ENCODE results near the gene ZNF500. TPM values are rescaled to one million over a fixed set of nuclear protein-coding genes. Genes with fewer than 3 reads are reported as not detected.

Gene ZNF500
- polyA plus RNA-seq, 2 of the 4 experiments (the other 2 are of a cell fraction) = 4.6 to 6.7 TPM

DNA sequence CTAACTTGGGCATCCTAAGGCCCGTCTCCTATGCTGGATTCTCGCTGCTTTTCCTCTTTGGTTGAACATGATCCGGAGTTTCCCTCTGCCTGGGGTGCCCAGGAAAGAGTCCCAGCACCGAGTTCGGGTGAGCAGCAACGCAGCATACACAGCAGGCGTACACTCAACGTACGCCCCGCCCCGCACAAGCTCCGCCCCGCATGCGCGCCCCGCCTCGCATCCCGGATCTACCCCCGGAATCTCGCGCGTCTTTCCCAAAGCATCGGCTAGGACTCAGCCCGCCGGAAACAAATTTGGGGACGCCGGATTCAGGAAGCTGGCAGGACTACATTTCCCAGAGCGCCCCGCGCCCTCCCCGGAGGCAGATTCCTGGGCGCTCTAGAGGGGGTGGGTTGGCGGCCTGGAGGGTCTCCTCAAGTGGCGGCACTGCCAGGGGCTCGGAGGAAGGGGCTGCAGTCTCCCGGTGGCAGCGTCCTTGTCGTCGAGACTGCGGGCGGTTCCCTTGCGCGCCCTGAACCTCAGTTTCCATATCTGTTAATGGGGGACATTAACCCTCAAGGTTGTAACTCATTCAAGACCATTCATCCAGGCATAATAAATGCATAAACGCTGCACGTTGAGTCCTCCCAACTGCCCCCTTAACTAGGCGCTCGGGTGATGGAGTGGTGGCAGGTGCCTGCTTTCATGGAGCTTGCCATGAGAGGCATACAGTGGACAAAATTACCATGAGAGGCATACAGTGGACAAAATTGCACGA, 1.8 kb upstream of the ZNF500 start (continued):
- TF ChIP-seq, protein P1, sequence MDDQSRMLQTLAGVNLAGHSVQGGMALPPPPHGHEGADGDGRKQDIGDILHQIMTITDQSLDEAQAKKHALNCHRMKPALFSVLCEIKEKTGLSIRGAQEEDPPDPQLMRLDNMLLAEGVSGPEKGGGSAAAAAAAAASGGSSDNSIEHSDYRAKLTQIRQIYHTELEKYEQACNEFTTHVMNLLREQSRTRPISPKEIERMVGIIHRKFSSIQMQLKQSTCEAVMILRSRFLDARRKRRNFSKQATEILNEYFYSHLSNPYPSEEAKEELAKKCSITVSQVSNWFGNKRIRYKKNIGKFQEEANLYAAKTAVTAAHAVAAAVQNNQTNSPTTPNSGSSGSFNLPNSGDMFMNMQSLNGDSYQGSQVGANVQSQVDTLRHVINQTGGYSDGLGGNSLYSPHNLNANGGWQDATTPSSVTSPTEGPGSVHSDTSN (IDR thresholded peaks at IDR 0.05) = no peak
- no peak for TF ChIP-seq RCOR1 (IDR thresholded peaks at IDR 0.05; ENCODE audit: low read depth, low read length)
- TF ChIP-seq BCL3 (IDR thresholded peaks at IDR 0.05) = peak; percentile 75; the same call in 1 of the 3 replicates
- TF ChIP-seq CHD2 (IDR thresholded peaks at IDR 0.05; ENCODE audit: low read length, partially characterized antibody) = peak; percentile 89
- no peak for TF ChIP-seq USF2 (IDR thresholded peaks at IDR 0.05)
- peak; percentile 54; the same call in 1 of the 2 replicates for TF ChIP-seq PHF8 (IDR thresholded peaks at IDR 0.05; ENCODE audit: borderline replicate concordance, low read depth)
- TF ChIP-seq KDM5A (IDR thresholded peaks at IDR 0.05) = no peak
- TF ChIP-seq JUNB (IDR thresholded peaks at IDR 0.05) = no peak
- peak; percentile 90; the same call in 1 of the 2 replicates for TF ChIP-seq HDAC2 (IDR thresholded peaks at IDR 0.05)
- no peak for TF ChIP-seq ZC3H11A (IDR thresholded peaks at IDR 0.05)

DNA sequence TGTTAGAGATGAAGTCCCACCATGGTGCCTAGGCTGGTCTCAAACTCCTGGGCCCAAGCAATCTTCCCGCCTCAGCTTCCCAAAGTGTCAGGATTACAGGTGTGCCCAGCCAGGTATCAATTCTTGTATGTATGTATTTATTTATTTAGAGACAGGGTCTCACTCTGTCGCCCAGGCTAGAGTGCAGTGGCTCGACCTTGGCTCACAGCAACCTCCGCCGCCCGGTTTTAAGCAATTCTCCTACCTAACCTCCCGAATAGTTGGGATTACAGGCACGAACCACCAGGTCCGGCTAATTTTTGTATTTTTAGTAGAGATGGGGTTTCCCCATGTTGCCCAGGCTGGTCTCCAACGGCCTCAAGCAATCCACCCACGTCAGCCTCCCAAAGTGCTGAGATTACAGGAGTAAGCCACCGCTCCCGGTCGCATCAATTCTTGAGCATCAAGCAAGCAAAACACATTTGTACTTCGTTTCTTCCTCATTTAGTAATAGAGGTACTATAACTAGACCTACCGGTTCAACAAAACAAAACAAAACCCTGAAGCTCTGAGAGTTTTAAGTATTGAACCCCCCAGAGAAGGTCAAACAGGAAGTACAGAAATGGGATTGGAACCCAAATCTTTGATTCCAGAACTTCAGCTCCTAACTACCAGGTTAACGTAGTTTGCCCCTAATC, 1.0 kb upstream of the ZNF500 start:
- Histone ChIP-seq H3K4me2 (peak overlapping the region; percentile 86), H3K4me3 (peak overlapping the region; percentile 81), H3K4me1 (peaks cover 17% of the 10 kb centered on the region; the same call in 2 of the 3 replicates), H3K9me3 (no peaks in the 10 kb centered on the region), H3K27ac (peak overlapping the region; percentile 84 to 98)
- CTCF ChIA-PET = interaction anchor here (1.0 to 2.2 kb wide), 2 partner anchors 188 to 259 kb away, joined by 3 to 13 read pairs; no protein-coding TSS in a partner anchor
- peak in 1 of 2 experiments; percentile 50 for DNase-seq (ENCODE audit: low read depth in 1 of 2, low spot score in 1 of 2)
- TF ChIP-seq NR3C1 (IDR thresholded peaks at IDR 0.05) (no peak), MAFK (IDR thresholded peaks at IDR 0.05; ENCODE audit: partially characterized antibody) (no peak)
- FAIRE-seq = no peak
- POLR2A ChIA-PET = interaction anchor here (0.9 to 2.3 kb wide), 10 partner anchors 8 to 176 kb away, joined by 3 to 25 read pairs (median 4); partner anchors contain the start of genes ANKS3, DNAAF8, GLYR1 and ROGDI
- ATAC-seq = peak in 1 of 2 experiments; percentile 10; a peak in 1 of 6 replicates
- WGBS (ENCODE audit: missing lambda C conversion rate) = 41% methylated on average over 17 of the region's 17 CpGs

DNA sequence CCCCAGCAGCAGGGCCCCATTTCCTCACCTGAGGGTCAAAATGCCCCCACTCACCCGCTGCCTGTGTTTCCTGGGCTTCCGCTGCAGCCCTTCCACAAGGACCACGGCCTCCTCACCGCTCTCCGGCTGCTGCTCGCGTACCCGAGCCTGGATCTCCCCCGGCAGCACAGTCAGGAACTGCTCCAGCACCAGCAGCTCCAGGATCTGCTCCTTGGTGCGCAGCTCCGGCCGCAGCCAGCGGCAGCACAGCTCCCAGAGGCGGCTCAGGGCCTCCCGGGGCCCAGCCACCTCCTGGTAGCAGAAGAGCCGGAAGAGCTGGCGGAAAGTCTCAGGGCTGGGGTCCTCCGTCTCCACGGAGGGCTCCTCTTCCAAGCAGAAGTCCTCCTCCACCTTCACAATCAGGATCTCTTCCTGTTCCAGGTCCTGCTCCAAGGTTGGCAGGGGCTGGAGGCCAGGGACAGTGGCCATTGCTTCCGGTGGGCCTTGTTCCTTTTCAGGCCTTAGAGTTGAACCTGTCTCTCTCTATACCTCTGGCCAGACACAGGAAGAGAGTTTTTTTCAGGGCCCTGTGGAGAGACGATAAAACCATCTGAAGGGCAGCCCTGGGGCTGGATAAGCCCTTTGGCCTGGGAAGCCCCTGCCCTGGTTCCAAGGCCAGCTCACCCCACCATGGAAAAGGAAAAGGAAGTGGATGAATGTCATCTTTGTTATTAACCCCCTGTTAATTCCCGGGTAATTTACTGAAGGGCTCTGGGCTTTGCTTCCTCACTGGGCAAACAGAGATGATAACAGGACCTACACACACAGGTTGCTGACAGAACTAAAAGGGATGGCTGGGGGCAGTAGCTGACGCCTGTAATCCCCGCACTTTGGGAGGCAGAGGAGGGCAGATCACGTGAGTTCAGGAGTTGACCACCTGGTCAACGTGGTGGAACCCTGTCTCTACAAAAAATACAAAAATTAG, 1.2 kb downstream of the ZNF500 start:
- ATAC-seq (no peak), FAIRE-seq (no peak), DNase-seq (ENCODE audit: low read depth in 1 of 2, low spot score in 1 of 2) (no peak)
- Histone ChIP-seq H3K4me2 (peak overlapping the region; percentile 85), H3K4me1 (peaks cover 17% of the 10 kb centered on the region; the same call in 2 of the 3 replicates), H3K27ac (peak overlapping the region; percentile 84 to 98), H3K4me3 (peak overlapping the region; percentile 81), H3K9me3 (no peaks in the 10 kb centered on the region)
- 74% methylated on average over 20 of the region's 26 CpGs for WGBS (ENCODE audit: missing lambda C conversion rate)
- TF ChIP-seq EHMT2 (IDR thresholded peaks at IDR 0.05; ENCODE audit: low read depth) (no peak), EHF (CRISPR knock-in tag; IDR thresholded peaks at IDR 0.05) (no peak), USF2 (IDR thresholded peaks at IDR 0.05) (peak; percentile 31), FOSL2 (IDR thresholded peaks at IDR 0.05) (no peak), FOSL2 (CRISPR knock-in tag; IDR thresholded peaks at IDR 0.05) (no peak), HOXB13 (CRISPR knock-in tag; IDR thresholded peaks at IDR 0.05; ENCODE audit: low read depth) (no peak), RCOR1 (IDR thresholded peaks at IDR 0.05; ENCODE audit: low read depth, low read length) (no peak), NR3C1 (IDR thresholded peaks at IDR 0.05) (no peak), ESRRA (IDR thresholded peaks at IDR 0.05; ENCODE audit: borderline replicate concordance, low read length) (no peak)
- ChIA-PET CTCF (interaction anchor here (0.6 to 1.4 kb wide), 3 partner anchors 55 to 190 kb away, joined by 3 to 6 read pairs (median 4); no protein-coding TSS in a partner anchor), POLR2A (interaction anchor here (1.8 kb wide), 1 partner anchor 31 kb away, joined by 5 read pairs; the partner anchor contains the start of gene DNAAF8)

All from A549 (cell line).